ENCODE results near the gene NTSR1. TPM values are rescaled to one million over a fixed set of nuclear protein-coding genes. Genes with fewer than 3 reads are reported as not detected.
"Not testable (repeated sequence)": the region's sequence is repeated elsewhere in the genome, so short reads cannot be mapped to it uniquely, and the experiment has no call there.

Gene NTSR1
- total RNA-seq, 1 experiment from 2014 or later = 1.1 TPM

DNA sequence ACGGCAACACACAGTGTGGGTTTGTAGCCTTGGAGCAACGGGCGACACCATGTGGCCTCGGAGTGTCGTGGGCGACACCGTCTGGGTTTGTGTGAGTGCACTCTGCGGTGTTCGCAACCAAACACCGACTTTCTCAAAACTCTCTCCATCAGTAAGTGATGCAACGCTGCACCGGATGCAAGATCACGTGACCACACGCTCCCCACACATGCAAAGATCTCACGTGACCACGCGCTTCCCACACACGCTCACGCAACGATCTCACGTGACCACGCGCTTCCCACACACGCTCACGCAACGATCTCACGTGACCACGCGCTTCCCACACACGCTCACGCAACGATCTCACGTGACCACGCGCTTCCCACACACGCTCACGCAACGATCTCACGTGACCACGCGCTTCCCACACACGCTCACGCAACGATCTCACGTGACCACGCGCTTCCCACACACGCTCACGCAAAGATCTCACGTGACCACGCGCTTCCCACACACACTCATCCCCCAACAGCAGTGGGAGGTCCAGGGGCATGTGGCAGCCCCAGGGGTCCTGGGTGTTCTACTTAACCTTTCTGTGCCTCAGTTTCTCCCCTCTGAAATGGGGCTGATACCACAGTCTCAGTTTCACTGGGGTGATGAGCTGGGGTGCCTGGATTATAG, 24.8 kb upstream of the NTSR1 start:
- DNase-seq; H3K4me3 ChIP-seq (ENCODE audit: insufficient read depth, low read depth, low read length); H3K27me3 ChIP-seq (ENCODE audit: control insufficient read depth, insufficient read depth, low read length); H3K36me3 ChIP-seq (replicated peaks; ENCODE audit: control insufficient read depth, insufficient read depth, low read length): not testable (repeated sequence)

DNA sequence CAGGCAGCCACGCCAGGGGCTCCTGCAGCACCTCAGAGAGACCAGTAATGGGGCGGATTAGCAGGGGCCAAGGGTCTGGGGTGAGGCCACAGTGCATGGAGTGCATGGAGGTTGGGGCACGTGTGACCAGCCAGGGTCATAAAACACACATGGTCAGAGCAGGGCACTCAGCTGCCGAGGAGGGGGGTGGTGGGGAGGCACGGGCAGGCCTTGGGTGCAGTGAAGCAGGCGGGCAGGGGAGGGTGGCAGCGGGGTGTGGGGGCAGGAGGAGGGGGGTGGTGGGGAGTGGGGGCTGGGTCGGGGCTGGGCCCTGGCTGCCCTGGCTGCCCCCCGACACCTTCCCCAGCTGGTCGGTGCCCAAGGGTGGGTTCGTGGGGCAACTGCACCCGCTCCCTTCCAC, 23.7 kb upstream of the NTSR1 start:
- H3K27me3 ChIP-seq (ENCODE audit: control insufficient read depth, insufficient read depth, low read length) = no peaks in the 10 kb centered on the region

DNA sequence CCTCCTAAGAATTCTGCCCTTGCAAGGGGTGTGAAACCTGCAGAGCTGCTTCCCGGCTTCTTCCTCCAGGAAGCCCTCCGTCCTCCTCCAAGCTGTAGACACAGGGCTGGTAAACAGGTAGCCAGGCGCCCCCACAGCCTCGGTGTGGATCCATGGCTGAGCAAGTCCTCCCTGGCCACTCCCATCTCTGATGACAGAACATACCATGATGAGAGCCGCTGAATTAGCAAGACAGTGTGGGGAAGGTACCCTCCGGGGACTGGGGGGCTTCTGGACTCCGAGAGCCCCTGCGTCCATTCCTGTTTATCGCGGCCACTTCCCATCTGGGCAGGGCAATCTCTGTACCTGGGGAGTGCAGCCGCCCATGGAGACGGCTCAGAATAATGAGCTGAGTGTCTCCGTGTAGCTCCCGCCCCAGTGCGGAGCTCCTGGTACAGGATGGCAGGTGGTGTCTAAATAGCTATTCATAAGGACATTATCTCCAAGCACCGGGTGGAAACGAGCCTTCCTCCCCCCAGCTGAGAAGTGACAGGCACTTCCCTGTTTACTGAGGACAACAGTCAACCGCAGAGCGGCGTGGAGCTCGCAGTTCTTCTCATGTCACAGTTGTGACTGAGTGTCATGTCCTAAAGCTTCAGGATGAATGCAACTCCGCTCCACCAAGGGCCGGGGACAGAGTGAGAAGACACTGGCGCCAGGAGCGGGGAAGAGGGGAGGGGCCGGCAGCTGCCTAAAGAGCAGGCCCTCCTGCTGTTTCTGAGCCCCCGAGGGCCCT, 22.7 kb upstream of the NTSR1 start:
- peak; percentile 79 for DNase-seq
- no peaks in the 10 kb centered on the region for H3K36me3 ChIP-seq (replicated peaks; ENCODE audit: control insufficient read depth, insufficient read depth, low read length)
- H3K27me3 ChIP-seq (ENCODE audit: control insufficient read depth, insufficient read depth, low read length) = no peaks in the 10 kb centered on the region
- no peak overlapping the region for H3K4me3 ChIP-seq (ENCODE audit: insufficient read depth, low read depth, low read length)

More for the DNA sequence above, 23.7 kb upstream of the NTSR1 start:
- no peaks in the 10 kb centered on the region for H3K36me3 ChIP-seq (replicated peaks; ENCODE audit: control insufficient read depth, insufficient read depth, low read length)
- DNase-seq = no peak
- no peak overlapping the region for H3K4me3 ChIP-seq (ENCODE audit: insufficient read depth, low read depth, low read length)

DNA sequence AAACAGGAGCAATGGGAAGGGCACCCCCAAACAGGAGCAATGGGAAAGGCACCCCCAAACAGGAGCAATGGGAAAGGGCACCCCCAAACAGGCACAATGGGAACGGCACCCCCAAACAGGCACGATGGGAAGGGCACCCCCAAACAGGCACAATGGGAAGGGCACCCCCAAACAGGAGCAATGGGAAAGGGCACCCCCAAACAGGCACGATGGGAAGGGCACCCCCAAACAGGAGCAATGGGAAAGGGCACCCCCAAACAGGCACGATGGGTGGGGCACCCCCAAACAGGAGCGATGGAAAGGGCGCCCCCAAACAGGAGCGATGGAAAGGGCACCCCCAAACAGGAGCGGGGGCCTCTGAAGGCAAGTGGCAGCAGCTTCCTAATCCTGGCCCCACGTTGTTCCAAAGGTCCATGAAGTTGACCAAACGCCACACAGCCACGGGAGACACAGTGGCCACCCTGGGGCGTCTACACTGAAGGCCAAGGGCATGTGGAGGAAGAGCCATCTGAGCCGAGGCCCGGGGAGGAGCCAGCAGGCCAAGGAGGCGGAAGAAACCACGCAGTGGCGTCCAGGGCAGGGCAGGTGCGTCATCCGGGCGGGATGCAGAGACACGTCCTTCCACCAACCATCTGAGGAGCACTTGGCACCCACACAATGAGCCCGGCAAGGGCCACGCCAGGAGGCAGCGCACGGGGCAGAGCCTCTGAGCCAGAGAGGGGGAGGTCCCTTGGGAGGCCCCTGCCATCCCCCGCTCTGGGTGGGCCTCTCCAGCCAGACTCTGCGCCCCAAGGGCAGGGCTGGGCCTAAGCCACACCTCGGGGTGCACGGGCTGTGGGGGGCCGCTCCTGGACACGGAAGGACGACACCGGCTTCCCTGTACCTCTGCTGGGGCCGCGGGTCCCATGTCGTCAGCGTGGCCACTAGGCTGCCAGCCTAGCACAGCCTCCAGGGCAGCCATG, 21.5 kb upstream of the NTSR1 start:
- DNase-seq = no peak
- Histone ChIP-seq H3K36me3 (replicated peaks; ENCODE audit: control insufficient read depth, insufficient read depth, low read length) (no peaks in the 10 kb centered on the region), H3K27me3 (ENCODE audit: control insufficient read depth, insufficient read depth, low read length) (no peaks in the 10 kb centered on the region), H3K4me3 (ENCODE audit: insufficient read depth, low read depth, low read length) (no peak overlapping the region)

- no peak overlapping the region for H3K4me3 ChIP-seq (ENCODE audit: insufficient read depth, low read depth, low read length)
- no peaks in the 10 kb centered on the region for H3K36me3 ChIP-seq (replicated peaks; ENCODE audit: control insufficient read depth, insufficient read depth, low read length)
- no peak for DNase-seq
- no peaks in the 10 kb centered on the region for H3K27me3 ChIP-seq (ENCODE audit: control insufficient read depth, insufficient read depth, low read length)
These were observed 20.6 kb upstream of the NTSR1 start for GRCh38 chr20:62688083-62688482.

GRCh38 chr20:62688855-62689460, 19.7 kb upstream of the NTSR1 start:
- no peak overlapping the region for H3K4me3 ChIP-seq (ENCODE audit: insufficient read depth, low read depth, low read length)
- DNase-seq = no peak
- H3K36me3 ChIP-seq (replicated peaks; ENCODE audit: control insufficient read depth, insufficient read depth, low read length) = no peaks in the 10 kb centered on the region
- H3K27me3 ChIP-seq (ENCODE audit: control insufficient read depth, insufficient read depth, low read length) = no peaks in the 10 kb centered on the region

DNA sequence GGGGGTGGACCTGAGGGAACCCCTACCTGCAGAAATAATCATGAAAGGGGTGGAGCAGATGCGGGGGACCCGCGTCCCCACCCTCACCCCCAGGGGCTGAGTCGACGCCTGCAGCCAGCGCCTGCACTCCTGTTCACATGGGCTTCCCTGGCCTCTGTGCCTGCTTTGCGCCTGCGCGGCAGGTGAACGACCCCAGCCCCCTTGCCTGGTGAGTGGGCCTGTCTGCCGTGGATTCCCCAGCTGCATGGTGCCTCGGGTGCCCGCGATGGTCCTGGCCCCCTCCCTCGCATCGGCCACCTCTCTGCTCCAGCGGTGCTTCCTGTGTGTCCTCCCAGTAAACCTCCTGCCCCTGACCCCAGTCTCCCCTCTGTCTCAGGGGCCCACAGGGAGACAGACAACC, 18.8 kb upstream of the NTSR1 start:
- Histone ChIP-seq H3K4me3 (ENCODE audit: insufficient read depth, low read depth, low read length) (no peak overlapping the region), H3K27me3 (ENCODE audit: control insufficient read depth, insufficient read depth, low read length) (no peaks in the 10 kb centered on the region), H3K36me3 (replicated peaks; ENCODE audit: control insufficient read depth, insufficient read depth, low read length) (no peaks in the 10 kb centered on the region)
- no peak for DNase-seq

GRCh38 chr20:62690261-62690820, 18.3 kb upstream of the NTSR1 start:
- Histone ChIP-seq H3K36me3 (replicated peaks; ENCODE audit: control insufficient read depth, insufficient read depth, low read length) (no peaks in the 10 kb centered on the region), H3K27me3 (ENCODE audit: control insufficient read depth, insufficient read depth, low read length) (no peaks in the 10 kb centered on the region), H3K4me3 (ENCODE audit: insufficient read depth, low read depth, low read length) (no peak overlapping the region)
- no peak for DNase-seq

GRCh38 chr20:62691487-62691886, 17.1 kb upstream of the NTSR1 start:
- no peak for DNase-seq
- Histone ChIP-seq H3K27me3 (ENCODE audit: control insufficient read depth, insufficient read depth, low read length) (no peaks in the 10 kb centered on the region), H3K4me3 (ENCODE audit: insufficient read depth, low read depth, low read length) (no peak overlapping the region), H3K36me3 (replicated peaks; ENCODE audit: control insufficient read depth, insufficient read depth, low read length) (no peaks in the 10 kb centered on the region)

DNA sequence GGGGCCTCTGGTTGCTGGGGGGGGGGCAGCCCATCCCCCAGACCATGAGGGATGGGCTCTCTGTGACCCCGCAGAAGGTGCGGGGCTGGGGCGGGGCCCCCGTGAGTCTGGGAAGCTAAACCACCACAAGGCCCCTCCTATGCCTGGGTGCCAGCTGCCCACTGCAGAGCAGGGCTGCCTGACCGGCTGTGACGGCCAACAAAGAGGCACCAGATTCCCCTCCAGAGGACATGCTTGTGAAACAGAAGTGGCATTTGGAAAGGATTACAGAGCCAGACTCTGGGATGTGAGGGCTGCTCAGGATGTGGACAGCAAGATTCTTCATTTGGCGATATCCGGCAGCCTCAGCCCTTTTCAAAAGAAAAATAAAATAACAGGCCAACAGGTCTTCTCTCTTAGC, 16.5 kb upstream of the NTSR1 start:
- no peaks in the 10 kb centered on the region for H3K36me3 ChIP-seq (replicated peaks; ENCODE audit: control insufficient read depth, insufficient read depth, low read length)
- no peak overlapping the region for H3K4me3 ChIP-seq (ENCODE audit: insufficient read depth, low read depth, low read length)
- H3K27me3 ChIP-seq (ENCODE audit: control insufficient read depth, insufficient read depth, low read length) = no peaks in the 10 kb centered on the region
- no peak for DNase-seq

- no peak overlapping the region for H3K4me3 ChIP-seq (ENCODE audit: insufficient read depth, low read depth, low read length)
- no peaks in the 10 kb centered on the region for H3K27me3 ChIP-seq (ENCODE audit: control insufficient read depth, insufficient read depth, low read length)
- H3K36me3 ChIP-seq (replicated peaks; ENCODE audit: control insufficient read depth, insufficient read depth, low read length) = no peaks in the 10 kb centered on the region
- no peak for DNase-seq
These were observed 15.7 kb upstream of the NTSR1 start for GRCh38 chr20:62692801-62693523.

GRCh38 chr20:62693524-62693922, 15.1 kb upstream of the NTSR1 start:
- Histone ChIP-seq H3K4me3 (ENCODE audit: insufficient read depth, low read depth, low read length) (no peak overlapping the region), H3K36me3 (replicated peaks; ENCODE audit: control insufficient read depth, insufficient read depth, low read length) (no peaks in the 10 kb centered on the region), H3K27me3 (ENCODE audit: control insufficient read depth, insufficient read depth, low read length) (no peaks in the 10 kb centered on the region)
- DNase-seq = no peak

GRCh38 chr20:62694106-62694505, 14.5 kb upstream of the NTSR1 start:
- Histone ChIP-seq H3K27me3 (ENCODE audit: control insufficient read depth, insufficient read depth, low read length) (no peaks in the 10 kb centered on the region), H3K36me3 (replicated peaks; ENCODE audit: control insufficient read depth, insufficient read depth, low read length) (no peaks in the 10 kb centered on the region), H3K4me3 (ENCODE audit: insufficient read depth, low read depth, low read length) (no peak overlapping the region)
- DNase-seq = no peak

Data from H7 (cell line).